GM18907 (cell line): Measurements from ENCODE around the gene PITX2.
"Not testable (repeated sequence)": the region's sequence is repeated elsewhere in the genome, so short reads cannot be mapped to it uniquely, and the experiment has no call there.

Experiments used
- ATAC-seq: cut with Tn5 transposase; IDR thresholded peaks from one replicate; pipeline ENCODE4 v1.9.1; 2021; ENCODE audit warnings: mild to moderate bottlenecking, moderate library complexity; ENCODE audit not compliant: unreplicated experiment

The PITX2 gene

DNA sequence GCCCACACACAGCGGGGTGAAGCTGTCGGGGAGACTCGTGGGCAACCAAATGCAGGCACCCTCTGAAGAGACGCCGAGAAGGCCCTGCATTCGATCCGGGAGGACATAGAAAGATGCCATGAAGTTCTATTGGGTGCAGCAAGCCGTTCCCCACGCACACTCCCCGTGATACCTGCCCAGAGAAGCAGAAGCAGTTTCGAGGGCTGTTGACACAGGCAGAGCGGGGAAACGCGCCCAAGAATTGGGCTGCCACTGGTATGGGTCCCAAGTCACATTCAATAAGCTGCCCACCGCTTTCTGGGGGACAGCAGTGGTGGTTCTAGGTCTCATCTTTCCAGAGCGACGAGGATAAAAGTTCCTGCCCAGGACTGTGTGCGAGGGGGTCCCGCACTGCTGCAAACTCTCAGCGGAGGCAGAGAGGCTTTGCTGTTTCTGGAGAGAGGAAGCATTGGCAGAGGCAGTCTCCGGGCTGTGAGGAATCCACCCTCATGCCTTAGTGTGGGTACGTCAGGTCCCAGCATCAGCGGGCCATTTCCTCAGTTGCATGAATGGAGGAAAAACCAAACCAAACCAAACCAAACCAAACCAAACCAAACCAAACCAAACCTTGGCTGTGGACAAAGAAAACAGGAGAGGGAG, 10.1 kb downstream of the PITX2 start:
- no peak for ATAC-seq

DNA sequence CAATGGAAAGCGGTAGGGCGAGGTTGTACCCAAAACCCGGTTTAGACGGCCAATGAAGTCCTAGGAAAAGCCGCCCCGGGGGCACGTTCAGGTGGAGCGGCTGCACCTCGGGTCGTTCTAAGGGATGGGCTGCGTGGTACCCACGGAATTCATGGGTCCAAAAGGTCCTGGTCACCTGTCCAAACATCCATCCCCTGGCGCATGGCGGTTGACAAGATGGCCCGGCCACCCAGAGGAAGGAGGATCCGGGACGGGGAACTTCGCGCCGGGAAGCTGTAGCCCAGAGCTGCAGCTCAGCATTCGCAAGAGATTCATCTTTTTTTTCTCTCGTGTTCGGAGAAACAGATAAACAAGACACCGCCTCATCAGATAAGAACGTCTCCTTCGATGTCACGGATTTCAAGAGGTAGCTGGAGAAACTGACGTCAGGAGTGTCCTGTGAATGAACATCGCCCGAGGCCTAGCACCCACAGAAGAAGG, 10.9 kb downstream of the PITX2 start:
- ATAC-seq, result no peak

DNA sequence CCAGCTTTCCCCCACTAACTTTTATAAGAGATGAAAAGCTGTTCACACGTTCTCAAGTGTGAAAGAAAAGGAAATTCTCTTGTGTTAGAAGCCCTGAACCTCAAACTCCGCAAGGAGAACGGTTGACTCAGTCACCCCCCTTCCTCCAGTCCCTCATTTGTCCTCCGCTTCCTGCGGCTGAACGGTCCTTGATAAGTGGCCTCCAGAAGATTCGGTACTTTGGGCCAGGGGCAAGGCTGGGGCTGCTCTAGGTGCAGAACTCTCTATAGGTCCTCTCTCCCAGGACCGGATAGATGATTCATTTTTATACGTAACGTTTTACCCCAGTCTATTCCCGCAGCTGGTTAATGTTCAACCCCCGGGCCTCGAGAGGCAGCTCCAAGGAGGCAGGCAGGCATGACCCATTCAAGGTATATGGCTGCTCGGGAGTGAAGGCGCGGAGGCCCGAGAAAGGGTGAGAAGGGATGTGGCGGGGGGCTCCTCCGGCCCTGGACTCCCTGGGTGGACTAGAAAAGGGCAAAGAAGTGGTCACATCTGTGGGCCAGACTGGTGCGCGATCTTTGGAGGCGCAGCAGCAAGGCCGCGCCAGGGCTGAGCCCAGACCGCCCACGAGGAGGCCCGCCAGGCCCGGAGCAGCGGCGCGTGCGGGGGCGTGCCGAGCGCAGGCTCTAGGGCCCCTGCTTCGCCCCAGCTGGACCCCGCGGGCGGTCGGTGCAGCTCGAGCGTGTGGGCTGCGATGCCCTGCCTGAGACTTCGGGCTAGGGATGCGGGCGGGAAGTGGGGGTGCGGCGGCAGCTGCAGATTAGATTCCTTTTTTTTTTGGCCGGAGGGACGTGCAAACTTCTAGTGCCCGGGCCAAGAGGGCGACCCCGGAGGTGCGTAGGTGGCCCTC, 11.7 kb downstream of the PITX2 start:
- peak; percentile 95 for ATAC-seq

DNA sequence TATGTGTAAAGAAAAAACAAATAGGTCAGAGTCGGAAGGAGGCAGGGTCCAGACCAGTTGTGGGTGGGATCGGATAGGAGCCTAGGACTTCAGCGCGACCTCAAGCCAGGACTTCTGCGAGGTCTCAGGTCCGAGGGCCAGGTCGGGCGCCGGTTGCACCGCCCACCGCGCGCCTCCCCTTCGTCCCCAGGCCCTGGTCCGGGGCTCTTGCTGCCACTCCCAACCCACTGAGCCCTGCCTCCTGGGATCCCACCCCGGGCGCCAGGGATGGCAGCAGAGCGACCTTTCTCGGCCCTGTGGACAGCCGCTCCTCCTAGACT, 12.3 kb downstream of the PITX2 start:
- ATAC-seq, result peak; percentile 8

DNA sequence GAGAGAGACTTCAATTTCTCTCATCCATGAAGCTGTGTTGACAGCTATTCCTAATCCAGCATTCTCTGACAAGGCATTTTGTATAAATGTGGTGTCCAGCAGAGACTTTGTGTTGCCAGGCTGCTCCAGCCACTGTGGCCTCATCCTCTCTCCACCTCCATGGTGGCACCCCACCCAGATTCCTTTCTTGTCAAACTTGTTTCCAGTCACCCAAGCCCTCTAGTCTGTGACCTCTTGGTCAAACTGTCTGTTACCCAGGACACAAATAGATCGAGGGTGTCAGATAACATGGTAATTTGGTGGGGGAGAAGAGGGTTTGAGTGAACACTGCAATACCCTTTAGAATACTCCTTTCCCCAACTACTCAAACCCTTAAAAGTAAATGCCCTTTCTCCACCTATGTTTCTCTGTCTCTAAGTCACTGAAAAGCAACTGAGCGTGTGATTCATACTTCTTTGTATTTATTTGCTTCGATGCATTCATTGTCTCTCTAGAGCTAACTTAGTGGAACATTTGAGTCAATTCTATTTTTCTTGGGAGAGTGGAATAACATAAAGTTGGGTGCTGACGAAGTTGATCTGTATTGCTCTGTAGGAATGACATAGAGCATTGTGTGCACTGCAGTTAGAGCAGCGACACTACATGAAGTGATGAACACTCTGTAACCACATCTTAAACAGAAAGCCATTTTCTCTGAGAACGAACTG, 13.7 kb downstream of the PITX2 start:
- no peak for ATAC-seq

DNA sequence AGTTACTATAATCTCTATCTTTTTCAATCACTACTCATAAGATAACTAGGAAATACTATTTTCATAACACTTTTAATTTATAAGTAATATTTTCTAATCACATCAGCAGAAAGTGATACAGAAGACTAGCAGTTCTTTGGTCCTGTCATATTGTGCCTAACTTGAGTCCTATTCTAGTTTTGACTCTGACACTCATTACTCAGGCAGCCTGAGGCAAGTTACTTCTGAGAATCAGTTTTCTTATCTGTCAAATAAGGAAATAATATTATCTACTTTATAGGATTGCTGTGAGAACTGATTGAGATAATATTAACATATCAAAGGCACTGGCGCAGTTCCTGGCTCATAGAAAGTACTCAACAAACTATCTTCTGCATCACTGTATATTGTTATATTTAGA, 17.8 kb downstream of the PITX2 start:
- ATAC-seq, result no peak

- no peak for ATAC-seq
Observed at GRCh38 chr4:110602061-110602460, 20.8 kb downstream of the PITX2 start.

DNA sequence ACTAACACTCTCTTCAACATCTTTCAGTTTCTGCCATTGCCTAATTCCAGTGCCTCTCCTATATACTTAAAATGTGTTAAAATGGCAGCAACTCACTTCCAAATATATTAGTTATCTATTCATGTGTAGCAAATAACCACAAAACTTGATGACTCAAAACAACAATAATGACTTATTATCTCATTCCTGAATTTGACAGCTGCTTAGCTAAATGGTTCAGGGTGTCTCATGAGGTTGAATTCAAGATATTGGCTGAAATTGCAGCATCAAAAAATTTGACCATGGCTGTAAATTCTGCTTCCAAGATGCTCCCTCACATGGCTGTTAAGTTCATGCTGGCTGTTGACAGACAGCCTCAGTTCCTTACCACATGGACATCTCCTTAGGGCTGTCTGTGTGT, 25.3 kb downstream of the PITX2 start:
- no peak for ATAC-seq

DNA sequence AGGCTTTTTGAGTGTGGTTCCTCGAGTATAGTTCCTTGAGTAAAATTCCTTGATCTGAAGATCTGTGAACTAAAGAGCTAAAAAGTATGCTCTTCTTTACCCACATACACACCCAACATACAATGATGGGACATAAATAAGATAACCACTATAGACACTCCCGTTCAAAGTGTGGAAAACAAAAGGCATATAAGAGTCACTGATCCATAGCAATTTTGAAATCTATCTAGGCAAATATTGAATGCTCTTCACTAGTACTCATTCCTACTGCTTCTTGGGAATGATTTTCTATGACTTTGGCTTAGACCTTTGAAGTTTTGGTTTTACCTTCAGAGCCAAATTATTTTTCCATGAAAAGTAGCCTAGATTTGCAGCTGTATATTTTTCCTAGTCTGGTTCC, 26.4 kb downstream of the PITX2 start:
- ATAC-seq, result no peak

- peak; percentile 57 for ATAC-seq
Observed at GRCh38 chr4:110595583-110595982, 27.3 kb downstream of the PITX2 start.

- ATAC-seq, result no peak
Observed at GRCh38 chr4:110589297-110589696, 33.6 kb downstream of the PITX2 start.

DNA sequence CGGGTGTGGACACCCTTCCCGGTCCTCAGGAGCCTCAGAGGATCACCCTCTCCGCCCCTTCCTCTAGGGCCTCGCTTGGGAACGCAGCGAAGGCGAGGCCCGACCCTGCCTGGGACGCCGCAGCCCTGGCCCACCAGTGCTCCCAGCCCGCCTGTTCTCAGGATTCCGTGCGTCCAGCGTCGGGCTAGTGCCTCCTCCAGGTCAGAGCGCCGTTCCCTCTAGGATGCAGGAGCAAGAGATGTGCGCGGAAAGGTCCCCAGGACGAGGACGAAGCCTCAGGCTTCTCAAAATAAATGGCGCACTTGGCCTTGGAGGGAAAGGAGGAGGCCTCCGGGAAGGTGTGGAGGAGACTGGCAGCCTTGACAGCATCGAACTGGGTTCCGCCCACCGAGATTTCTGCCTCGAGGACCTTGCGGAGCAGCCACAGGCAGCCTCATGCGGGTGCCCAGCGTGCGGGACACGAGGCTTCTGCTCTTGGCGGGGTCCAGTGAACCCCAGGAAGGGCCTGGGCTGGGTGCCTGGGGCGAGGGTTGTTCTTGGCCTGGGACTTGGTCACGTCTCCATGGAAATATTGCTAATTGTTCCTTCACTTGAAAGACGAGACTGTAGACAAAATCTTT, 35.1 kb downstream of the PITX2 start:
- no peak for ATAC-seq

DNA sequence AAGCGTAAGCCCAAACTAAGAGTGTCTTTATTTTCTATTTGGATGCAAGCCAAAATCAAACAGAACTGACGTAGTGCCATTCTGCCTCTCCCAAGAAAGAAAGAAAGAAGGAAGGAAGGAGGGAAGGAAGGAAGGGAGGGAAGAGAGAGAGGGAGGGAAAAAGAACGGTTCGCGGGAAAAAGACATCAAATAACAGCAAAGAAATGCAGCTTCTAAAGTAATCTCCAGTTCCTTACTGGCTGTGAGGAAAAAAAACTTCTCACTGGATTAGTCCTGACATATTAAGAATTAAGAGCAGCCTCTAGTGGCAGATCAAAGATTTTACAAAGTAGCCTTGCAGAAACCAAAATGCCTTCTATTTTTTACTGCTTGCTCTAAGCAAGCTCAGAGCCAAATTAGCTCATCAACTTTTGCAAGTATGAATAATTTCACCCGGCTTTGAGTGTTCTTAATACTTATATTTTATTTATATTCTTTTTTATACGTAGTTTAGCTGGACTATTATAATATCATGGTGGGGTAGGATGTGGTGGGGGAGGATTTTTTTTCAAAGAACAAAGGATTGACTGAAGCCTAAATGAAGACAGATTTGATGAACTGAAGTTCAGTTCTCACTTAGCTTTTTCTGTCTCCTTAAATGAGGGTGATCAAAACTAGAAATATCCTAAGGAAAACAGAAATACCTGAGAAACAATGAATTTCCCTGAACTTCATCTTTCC, 36.6 kb downstream of the PITX2 start:
- ATAC-seq, result no peak

GRCh38 chr4:110576696-110577095, 46.2 kb downstream of the PITX2 start:
- ATAC-seq, result not testable (repeated sequence)
